ENCODE results near the gene CBX5. TPM values are rescaled to one million over a fixed set of nuclear protein-coding genes. Genes with fewer than 3 reads are reported as not detected.

Gene CBX5
- total and polyA plus RNA-seq, 9 of the 15 experiments (the other 6 are each of a cell fraction or from before 2014, with no cell fraction given): 32.6 to 102 (median 59.2) TPM

DNA sequence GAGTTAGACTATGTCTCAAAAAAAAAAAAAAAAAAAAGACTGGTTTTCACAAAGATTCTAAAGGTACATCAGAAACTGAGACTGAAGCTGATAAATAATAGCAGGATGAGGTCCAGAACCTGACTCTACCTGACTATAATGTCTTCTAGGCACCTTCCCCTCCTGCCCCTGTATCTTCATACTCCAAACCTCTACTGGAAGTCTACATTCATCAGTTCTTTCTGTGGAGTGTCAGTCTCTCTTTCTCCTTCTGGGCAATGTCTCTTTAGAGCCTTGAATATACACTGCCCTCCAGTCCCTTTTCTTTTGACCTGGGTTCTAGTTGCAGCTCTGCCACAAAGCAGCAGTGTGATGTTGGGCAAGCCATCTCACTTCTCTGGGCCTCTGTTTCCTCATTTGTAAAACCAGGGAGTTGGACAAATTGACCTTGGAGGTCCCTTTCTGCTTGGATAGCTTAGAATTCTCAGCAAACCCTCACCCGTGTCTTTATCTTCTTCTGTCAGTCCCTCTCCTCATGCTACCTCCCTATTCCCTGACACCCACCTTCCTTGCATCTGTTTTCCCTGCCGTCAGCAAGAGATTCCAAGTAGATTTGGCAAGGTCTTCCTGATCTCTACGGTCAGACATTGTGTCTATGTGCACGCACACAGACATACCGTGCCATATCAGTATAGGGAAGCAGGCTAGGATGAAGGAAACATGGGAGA lies 16.6 kb upstream of the CBX5 start (continued):
- TF ChIP-seq, protein P1, sequence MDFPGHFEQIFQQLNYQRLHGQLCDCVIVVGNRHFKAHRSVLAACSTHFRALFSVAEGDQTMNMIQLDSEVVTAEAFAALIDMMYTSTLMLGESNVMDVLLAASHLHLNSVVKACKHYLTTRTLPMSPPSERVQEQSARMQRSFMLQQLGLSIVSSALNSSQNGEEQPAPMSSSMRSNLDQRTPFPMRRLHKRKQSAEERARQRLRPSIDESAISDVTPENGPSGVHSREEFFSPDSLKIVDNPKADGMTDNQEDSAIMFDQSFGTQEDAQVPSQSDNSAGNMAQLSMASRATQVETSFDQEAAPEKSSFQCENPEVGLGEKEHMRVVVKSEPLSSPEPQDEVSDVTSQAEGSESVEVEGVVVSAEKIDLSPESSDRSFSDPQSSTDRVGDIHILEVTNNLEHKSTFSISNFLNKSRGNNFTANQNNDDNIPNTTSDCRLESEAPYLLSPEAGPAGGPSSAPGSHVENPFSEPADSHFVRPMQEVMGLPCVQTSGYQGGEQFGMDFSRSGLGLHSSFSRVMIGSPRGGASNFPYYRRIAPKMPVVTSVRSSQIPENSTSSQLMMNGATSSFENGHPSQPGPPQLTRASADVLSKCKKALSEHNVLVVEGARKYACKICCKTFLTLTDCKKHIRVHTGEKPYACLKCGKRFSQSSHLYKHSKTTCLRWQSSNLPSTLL (IDR thresholded peaks at IDR 0.05): no peak
- TF ChIP-seq, protein P2, sequence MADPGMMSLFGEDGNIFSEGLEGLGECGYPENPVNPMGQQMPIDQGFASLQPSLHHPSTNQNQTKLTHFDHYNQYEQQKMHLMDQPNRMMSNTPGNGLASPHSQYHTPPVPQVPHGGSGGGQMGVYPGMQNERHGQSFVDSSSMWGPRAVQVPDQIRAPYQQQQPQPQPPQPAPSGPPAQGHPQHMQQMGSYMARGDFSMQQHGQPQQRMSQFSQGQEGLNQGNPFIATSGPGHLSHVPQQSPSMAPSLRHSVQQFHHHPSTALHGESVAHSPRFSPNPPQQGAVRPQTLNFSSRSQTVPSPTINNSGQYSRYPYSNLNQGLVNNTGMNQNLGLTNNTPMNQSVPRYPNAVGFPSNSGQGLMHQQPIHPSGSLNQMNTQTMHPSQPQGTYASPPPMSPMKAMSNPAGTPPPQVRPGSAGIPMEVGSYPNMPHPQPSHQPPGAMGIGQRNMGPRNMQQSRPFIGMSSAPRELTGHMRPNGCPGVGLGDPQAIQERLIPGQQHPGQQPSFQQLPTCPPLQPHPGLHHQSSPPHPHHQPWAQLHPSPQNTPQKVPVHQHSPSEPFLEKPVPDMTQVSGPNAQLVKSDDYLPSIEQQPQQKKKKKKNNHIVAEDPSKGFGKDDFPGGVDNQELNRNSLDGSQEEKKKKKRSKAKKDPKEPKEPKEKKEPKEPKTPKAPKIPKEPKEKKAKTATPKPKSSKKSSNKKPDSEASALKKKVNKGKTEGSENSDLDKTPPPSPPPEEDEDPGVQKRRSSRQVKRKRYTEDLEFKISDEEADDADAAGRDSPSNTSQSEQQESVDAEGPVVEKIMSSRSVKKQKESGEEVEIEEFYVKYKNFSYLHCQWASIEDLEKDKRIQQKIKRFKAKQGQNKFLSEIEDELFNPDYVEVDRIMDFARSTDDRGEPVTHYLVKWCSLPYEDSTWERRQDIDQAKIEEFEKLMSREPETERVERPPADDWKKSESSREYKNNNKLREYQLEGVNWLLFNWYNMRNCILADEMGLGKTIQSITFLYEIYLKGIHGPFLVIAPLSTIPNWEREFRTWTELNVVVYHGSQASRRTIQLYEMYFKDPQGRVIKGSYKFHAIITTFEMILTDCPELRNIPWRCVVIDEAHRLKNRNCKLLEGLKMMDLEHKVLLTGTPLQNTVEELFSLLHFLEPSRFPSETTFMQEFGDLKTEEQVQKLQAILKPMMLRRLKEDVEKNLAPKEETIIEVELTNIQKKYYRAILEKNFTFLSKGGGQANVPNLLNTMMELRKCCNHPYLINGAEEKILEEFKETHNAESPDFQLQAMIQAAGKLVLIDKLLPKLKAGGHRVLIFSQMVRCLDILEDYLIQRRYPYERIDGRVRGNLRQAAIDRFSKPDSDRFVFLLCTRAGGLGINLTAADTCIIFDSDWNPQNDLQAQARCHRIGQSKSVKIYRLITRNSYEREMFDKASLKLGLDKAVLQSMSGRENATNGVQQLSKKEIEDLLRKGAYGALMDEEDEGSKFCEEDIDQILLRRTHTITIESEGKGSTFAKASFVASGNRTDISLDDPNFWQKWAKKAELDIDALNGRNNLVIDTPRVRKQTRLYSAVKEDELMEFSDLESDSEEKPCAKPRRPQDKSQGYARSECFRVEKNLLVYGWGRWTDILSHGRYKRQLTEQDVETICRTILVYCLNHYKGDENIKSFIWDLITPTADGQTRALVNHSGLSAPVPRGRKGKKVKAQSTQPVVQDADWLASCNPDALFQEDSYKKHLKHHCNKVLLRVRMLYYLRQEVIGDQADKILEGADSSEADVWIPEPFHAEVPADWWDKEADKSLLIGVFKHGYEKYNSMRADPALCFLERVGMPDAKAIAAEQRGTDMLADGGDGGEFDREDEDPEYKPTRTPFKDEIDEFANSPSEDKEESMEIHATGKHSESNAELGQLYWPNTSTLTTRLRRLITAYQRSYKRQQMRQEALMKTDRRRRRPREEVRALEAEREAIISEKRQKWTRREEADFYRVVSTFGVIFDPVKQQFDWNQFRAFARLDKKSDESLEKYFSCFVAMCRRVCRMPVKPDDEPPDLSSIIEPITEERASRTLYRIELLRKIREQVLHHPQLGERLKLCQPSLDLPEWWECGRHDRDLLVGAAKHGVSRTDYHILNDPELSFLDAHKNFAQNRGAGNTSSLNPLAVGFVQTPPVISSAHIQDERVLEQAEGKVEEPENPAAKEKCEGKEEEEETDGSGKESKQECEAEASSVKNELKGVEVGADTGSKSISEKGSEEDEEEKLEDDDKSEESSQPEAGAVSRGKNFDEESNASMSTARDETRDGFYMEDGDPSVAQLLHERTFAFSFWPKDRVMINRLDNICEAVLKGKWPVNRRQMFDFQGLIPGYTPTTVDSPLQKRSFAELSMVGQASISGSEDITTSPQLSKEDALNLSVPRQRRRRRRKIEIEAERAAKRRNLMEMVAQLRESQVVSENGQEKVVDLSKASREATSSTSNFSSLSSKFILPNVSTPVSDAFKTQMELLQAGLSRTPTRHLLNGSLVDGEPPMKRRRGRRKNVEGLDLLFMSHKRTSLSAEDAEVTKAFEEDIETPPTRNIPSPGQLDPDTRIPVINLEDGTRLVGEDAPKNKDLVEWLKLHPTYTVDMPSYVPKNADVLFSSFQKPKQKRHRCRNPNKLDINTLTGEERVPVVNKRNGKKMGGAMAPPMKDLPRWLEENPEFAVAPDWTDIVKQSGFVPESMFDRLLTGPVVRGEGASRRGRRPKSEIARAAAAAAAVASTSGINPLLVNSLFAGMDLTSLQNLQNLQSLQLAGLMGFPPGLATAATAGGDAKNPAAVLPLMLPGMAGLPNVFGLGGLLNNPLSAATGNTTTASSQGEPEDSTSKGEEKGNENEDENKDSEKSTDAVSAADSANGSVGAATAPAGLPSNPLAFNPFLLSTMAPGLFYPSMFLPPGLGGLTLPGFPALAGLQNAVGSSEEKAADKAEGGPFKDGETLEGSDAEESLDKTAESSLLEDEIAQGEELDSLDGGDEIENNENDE (IDR thresholded peaks at IDR 0.05; ENCODE audit: low read depth, low read length): no peak
- TF ChIP-seq ZNF551 (CRISPR knock-in tag; IDR thresholded peaks at IDR 0.05) (no peak), CEBPB (tag; IDR thresholded peaks at IDR 0.05) (no peak), ZNF583 (CRISPR knock-in tag; IDR thresholded peaks at IDR 0.05) (no peak), ZNF282 (CRISPR knock-in tag; IDR thresholded peaks at IDR 0.05) (no peak), DMBX1 (CRISPR knock-in tag; IDR thresholded peaks at IDR 0.05; ENCODE audit: borderline replicate concordance) (no peak), ZNF699 (CRISPR knock-in tag; IDR thresholded peaks at IDR 0.05; ENCODE audit: insufficient replicate concordance) (no peak), SMARCA5 (IDR thresholded peaks at IDR 0.05) (no peak), DNMT1 (IDR thresholded peaks at IDR 0.05) (peak; percentile 35; the same call in 1 of the 2 replicates), L3MBTL2 (IDR thresholded peaks at IDR 0.05) (no peak), NEUROD1 (IDR thresholded peaks at IDR 0.05; ENCODE audit: borderline replicate concordance, low read depth, low read length, partially characterized antibody) (no peak), HDAC2 (IDR thresholded peaks at IDR 0.05) (peak; percentile 69; the same call in 1 of the 2 replicates)
- TF ChIP-seq, protein P3, sequence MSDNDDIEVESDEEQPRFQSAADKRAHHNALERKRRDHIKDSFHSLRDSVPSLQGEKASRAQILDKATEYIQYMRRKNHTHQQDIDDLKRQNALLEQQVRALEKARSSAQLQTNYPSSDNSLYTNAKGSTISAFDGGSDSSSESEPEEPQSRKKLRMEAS (CRISPR knock-in tag; IDR thresholded peaks at IDR 0.05): no peak
